ENCODE results near the gene RELA.

GRCh38 chr11:65645710-65646109, 17.0 kb downstream of the RELA start:
- TF ChIP-seq, protein P1, sequence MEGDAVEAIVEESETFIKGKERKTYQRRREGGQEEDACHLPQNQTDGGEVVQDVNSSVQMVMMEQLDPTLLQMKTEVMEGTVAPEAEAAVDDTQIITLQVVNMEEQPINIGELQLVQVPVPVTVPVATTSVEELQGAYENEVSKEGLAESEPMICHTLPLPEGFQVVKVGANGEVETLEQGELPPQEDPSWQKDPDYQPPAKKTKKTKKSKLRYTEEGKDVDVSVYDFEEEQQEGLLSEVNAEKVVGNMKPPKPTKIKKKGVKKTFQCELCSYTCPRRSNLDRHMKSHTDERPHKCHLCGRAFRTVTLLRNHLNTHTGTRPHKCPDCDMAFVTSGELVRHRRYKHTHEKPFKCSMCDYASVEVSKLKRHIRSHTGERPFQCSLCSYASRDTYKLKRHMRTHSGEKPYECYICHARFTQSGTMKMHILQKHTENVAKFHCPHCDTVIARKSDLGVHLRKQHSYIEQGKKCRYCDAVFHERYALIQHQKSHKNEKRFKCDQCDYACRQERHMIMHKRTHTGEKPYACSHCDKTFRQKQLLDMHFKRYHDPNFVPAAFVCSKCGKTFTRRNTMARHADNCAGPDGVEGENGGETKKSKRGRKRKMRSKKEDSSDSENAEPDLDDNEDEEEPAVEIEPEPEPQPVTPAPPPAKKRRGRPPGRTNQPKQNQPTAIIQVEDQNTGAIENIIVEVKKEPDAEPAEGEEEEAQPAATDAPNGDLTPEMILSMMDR (IDR thresholded peaks at IDR 0.05), result no peak
- TF ChIP-seq MAX (IDR thresholded peaks at IDR 0.05; ENCODE audit: low read depth) (no peak), POLR2AphosphoS5 (IDR thresholded peaks at IDR 0.05; ENCODE audit: low read depth, low read length) (no peak)
